HEK293T (cell line): Measurements from ENCODE around the gene ATP2B1.

Source experiments
- ARNT ChIP-seq: fragments of 450-650 bp; IDR thresholded peaks from 2 replicates; pipeline ENCODE4 v1.6.1; 2017; ENCODE audit warnings: mild to moderate bottlenecking
- ELF4 ChIP-seq: fragments of 450-650 bp; IDR thresholded peaks from 2 replicates; pipeline ENCODE4 v1.6.1; 2017; ENCODE audit warnings: antibody characterized with exemption
- FOXA1 ChIP-seq: fragments of 450-650 bp; IDR thresholded peaks from 2 replicates; pipeline ENCODE4 v1.6.1; 2016; ENCODE audit warnings: mild to moderate bottlenecking
- HDGF ChIP-seq: fragments of 450-650 bp; IDR thresholded peaks from 2 replicates; pipeline ENCODE4 v1.6.1; 2017; ENCODE audit warnings: antibody characterized with exemption, borderline replicate concordance
- LEF1 ChIP-seq: fragments of 450-650 bp; IDR thresholded peaks from 2 replicates; pipeline ENCODE4 v1.6.1; 2017; ENCODE audit warnings: mild to moderate bottlenecking, borderline replicate concordance
- SP1 ChIP-seq: fragments of 450-650 bp; IDR thresholded peaks from 2 replicates; pipeline ENCODE4 v1.6.1; 2017
- SUZ12 ChIP-seq: fragments of 450-650 bp; IDR thresholded peaks from 2 replicates; pipeline ENCODE4 v1.6.1; 2016; ENCODE audit warnings: mild to moderate bottlenecking
- ZNF384 ChIP-seq: fragments of 450-650 bp; IDR thresholded peaks from 2 replicates; pipeline ENCODE4 v1.6.1; 2016

DNA sequence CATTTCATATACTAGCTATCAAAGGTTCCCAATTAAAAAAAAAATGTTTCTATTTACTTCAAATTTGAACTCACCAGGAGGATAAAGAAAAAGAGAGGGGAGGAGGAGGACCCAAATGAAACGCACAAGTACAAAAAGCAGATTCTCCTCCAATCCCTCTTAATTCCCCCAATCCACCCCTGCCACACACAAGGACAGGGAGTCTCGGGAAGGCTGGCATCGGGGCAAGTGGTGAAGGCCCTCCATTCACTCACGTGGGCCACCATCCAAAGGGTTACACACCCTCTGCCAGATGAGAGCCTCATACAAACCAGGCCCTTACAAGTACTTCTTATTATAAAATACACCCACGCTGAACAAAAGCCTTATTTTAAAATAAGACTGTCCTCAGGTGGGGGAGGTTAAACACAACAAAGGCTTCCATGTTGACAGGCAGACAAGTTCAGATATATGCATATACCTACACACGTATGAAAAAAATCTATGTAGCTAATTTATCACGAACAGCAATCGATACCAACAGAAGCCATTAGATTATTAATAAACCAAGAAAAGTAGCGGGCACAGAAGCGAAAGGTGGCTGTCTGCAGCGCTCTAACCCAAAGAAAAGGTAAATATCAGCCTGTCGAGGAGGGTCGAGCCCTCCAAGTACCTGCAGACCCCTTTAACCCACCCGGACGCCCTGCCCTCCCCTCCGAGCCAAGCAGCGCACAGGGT lies 1.5 kb downstream of the ATP2B1 start:
- no peak for TF ChIP-seq HDGF
- TF ChIP-seq ZNF384 = no peak
- no peak for TF ChIP-seq LEF1
- TF ChIP-seq FOXA1 = no peak
- TF ChIP-seq SUZ12 = no peak
- TF ChIP-seq SP1 = no peak
- TF ChIP-seq ARNT = no peak
- no peak for TF ChIP-seq ELF4
